ENCODE results near the gene TRAK1. TPM values are rescaled to one million over a fixed set of nuclear protein-coding genes. Genes with fewer than 3 reads are reported as not detected.

The TRAK1 gene
- total RNA-seq, 4 donors from 2014 or later: 25.9 to 41.6 (median 29.6) TPM

- no peak for TF ChIP-seq CTCF (IDR thresholded peaks at IDR 0.05; ENCODE audit: low read depth)
Observed at GRCh38 chr3:42173307-42173706, 82.2 kb downstream of the TRAK1 start.

GRCh38 chr3:42174679-42175385 lies 83.7 kb downstream of the TRAK1 start:
- no peak for TF ChIP-seq CTCF (IDR thresholded peaks at IDR 0.05; ENCODE audit: low read depth)

GRCh38 chr3:42175386-42176240 lies 84.5 kb downstream of the TRAK1 start:
- no peak for TF ChIP-seq CTCF (IDR thresholded peaks at IDR 0.05; ENCODE audit: low read depth)

GRCh38 chr3:42176242-42177034 lies 85.3 kb downstream of the TRAK1 start:
- no peak for TF ChIP-seq CTCF (IDR thresholded peaks at IDR 0.05; ENCODE audit: low read depth)

GRCh38 chr3:42177068-42177800 lies 86.1 kb downstream of the TRAK1 start:
- TF ChIP-seq CTCF (IDR thresholded peaks at IDR 0.05; ENCODE audit: low read depth): no peak

- no peak for TF ChIP-seq CTCF (IDR thresholded peaks at IDR 0.05; ENCODE audit: low read depth)
Observed at GRCh38 chr3:42177801-42178150, 86.6 kb downstream of the TRAK1 start.
